ENCODE data around the gene KIF25.

- no peak for TF ChIP-seq YY1 (IDR thresholded peaks at IDR 0.05; ENCODE audit: insufficient read depth, insufficient read length)
- TF ChIP-seq ZNF274 (IDR thresholded peaks at IDR 0.05; ENCODE audit: low read depth, low read length) = no peak
- TF ChIP-seq SUZ12 (IDR thresholded peaks at IDR 0.05; ENCODE audit: extremely low read depth, insufficient read depth, insufficient read length) = no peak
Measured at GRCh38 chr6:168049277-168049676, 51.8 kb downstream of the KIF25 start.

All from NT2/D1 (cell line).